ENCODE results near the gene RDH13. TPM values are rescaled to one million over a fixed set of nuclear protein-coding genes. Genes with fewer than 3 reads are reported as not detected.
"Not testable (repeated sequence)": the region's sequence is repeated elsewhere in the genome, so short reads cannot be mapped to it uniquely, and the experiment has no call there.

RDH13 gene
- polyA plus RNA-seq, 1 of the 3 experiments (the other 2 are of a cell fraction) = 9.6 TPM

DNA sequence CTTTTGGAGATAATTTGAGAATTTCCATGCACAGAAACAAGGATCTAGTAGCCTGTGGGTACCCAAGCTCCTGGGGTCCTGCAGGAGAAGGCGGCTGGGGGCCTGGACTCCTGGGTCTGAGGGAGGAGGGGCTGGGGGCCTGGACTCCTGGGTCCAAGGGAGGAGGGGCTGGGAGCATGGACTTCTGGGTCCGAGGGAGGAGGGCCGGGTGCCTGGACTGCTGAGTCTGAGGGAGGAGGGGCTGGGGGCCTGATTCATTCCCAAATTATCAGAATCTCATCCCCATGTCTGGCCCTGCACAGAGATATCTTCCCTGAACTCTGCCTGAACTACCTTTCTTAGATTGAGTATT is 520 bp upstream of the RDH13 start (continued):
- TF ChIP-seq, protein P1, sequence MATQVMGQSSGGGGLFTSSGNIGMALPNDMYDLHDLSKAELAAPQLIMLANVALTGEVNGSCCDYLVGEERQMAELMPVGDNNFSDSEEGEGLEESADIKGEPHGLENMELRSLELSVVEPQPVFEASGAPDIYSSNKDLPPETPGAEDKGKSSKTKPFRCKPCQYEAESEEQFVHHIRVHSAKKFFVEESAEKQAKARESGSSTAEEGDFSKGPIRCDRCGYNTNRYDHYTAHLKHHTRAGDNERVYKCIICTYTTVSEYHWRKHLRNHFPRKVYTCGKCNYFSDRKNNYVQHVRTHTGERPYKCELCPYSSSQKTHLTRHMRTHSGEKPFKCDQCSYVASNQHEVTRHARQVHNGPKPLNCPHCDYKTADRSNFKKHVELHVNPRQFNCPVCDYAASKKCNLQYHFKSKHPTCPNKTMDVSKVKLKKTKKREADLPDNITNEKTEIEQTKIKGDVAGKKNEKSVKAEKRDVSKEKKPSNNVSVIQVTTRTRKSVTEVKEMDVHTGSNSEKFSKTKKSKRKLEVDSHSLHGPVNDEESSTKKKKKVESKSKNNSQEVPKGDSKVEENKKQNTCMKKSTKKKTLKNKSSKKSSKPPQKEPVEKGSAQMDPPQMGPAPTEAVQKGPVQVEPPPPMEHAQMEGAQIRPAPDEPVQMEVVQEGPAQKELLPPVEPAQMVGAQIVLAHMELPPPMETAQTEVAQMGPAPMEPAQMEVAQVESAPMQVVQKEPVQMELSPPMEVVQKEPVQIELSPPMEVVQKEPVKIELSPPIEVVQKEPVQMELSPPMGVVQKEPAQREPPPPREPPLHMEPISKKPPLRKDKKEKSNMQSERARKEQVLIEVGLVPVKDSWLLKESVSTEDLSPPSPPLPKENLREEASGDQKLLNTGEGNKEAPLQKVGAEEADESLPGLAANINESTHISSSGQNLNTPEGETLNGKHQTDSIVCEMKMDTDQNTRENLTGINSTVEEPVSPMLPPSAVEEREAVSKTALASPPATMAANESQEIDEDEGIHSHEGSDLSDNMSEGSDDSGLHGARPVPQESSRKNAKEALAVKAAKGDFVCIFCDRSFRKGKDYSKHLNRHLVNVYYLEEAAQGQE (IDR thresholded peaks at IDR 0.05; ENCODE audit: low read depth, low read length) = no peak
- TF ChIP-seq RXRA (IDR thresholded peaks at IDR 0.05; ENCODE audit: borderline replicate concordance, low read depth) = no peak
- TF ChIP-seq, protein P2, sequence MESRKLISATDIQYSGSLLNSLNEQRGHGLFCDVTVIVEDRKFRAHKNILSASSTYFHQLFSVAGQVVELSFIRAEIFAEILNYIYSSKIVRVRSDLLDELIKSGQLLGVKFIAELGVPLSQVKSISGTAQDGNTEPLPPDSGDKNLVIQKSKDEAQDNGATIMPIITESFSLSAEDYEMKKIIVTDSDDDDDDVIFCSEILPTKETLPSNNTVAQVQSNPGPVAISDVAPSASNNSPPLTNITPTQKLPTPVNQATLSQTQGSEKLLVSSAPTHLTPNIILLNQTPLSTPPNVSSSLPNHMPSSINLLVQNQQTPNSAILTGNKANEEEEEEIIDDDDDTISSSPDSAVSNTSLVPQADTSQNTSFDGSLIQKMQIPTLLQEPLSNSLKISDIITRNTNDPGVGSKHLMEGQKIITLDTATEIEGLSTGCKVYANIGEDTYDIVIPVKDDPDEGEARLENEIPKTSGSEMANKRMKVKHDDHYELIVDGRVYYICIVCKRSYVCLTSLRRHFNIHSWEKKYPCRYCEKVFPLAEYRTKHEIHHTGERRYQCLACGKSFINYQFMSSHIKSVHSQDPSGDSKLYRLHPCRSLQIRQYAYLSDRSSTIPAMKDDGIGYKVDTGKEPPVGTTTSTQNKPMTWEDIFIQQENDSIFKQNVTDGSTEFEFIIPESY (IDR thresholded peaks at IDR 0.05; ENCODE audit: borderline replicate concordance, low read depth) = no peak
- TF ChIP-seq, protein P3, sequence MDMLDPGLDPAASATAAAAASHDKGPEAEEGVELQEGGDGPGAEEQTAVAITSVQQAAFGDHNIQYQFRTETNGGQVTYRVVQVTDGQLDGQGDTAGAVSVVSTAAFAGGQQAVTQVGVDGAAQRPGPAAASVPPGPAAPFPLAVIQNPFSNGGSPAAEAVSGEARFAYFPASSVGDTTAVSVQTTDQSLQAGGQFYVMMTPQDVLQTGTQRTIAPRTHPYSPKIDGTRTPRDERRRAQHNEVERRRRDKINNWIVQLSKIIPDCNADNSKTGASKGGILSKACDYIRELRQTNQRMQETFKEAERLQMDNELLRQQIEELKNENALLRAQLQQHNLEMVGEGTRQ (IDR thresholded peaks at IDR 0.05; ENCODE audit: borderline replicate concordance, low read depth, low read length) = no peak
- TF ChIP-seq NRF1 (IDR thresholded peaks at IDR 0.05; ENCODE audit: low read depth, low read length) = no peak
- TF ChIP-seq ELF1 (IDR thresholded peaks at IDR 0.05) = no peak
- no peak for TF ChIP-seq FOSL2 (IDR thresholded peaks at IDR 0.05; ENCODE audit: borderline replicate concordance, low read depth)
- no peak for TF ChIP-seq GABPA (IDR thresholded peaks at IDR 0.05; ENCODE audit: low read depth)
- no peak for TF ChIP-seq SIN3A (IDR thresholded peaks at IDR 0.05; ENCODE audit: borderline replicate concordance, low read depth, low read length)

DNA sequence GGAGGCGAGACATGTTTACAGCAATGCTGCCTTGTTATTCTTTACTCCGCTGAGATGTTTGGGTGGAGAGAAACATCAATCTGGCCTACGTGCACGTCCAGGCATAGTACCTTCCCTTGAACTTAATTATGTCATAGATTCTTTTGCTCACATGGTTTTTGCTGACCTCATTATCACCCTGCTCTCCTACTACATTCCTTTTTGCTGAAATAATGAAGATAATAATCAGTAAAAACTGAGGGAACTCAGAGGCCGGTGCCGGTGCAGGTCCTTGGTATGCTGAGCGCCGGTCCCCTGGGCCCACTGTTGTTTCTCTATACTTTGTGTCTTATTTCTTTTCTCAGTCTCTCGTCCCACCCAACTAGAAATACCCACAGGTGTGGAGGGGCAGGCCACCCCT is 2.7 kb downstream of the RDH13 start:
- DNase-seq; H3K9me3 ChIP-seq; CTCF ChIA-PET; H3K9ac ChIP-seq; H3F3A ChIP-seq (replicated peaks; ENCODE audit: insufficient read depth); H4K20me1 ChIP-seq (ENCODE audit: insufficient read depth); H3K4me1 ChIP-seq (ENCODE audit: control insufficient read depth in 1 of 2, insufficient read depth in 2 of 2, low read depth in 1 of 2, low read length in 1 of 2); H3K27me3 ChIP-seq (ENCODE audit: insufficient read depth); H3K9me2 ChIP-seq; H3K4me3 ChIP-seq (ENCODE audit: low read depth in 2 of 2, low read length in 1 of 2); POLR2A ChIA-PET; H2AFZ ChIP-seq (ENCODE audit: low read depth); H3K27ac ChIP-seq (ENCODE audit: low read depth in 2 of 2, low read length in 1 of 2): not testable (repeated sequence)
- H3K36me3 ChIP-seq (replicated peaks in 1 of 2; ENCODE audit: control insufficient read depth in 1 of 2, insufficient read depth in 2 of 2, low read length in 1 of 2) = peaks cover 4 to 26% of the 10 kb centered on the region in 2 experiments
- peaks cover 20% of the 10 kb centered on the region; the same call in 1 of the 2 replicates for H3K79me2 ChIP-seq (ENCODE audit: insufficient read depth)
- peak overlapping the region; percentile 37; the same call in 1 of the 2 replicates for H3K4me2 ChIP-seq
- 93% methylated on average over 9 of the region's 9 CpGs for WGBS (ENCODE audit: low lambda C conversion rate)
